Cardiac septum (tissue), 1 donor: ENCODE data around the gene NPHP4. TPM values are rescaled to one million over a fixed set of nuclear protein-coding genes. Genes with fewer than 3 reads are reported as not detected.
"Not testable (repeated sequence)": the region's sequence is repeated elsewhere in the genome, so short reads cannot be mapped to it uniquely, and the experiment has no call there.

ENCODE experiments used
- DNase-seq: peaks from one replicate; pipeline ENCODE4 v3.0.0-alpha.2; 2020; ENCODE audit warnings: low spot score
- intact Hi-C: fragments of 100-400 bp; cut with DNase I; formaldehyde crosslinking; loops from one replicate; pipeline ENCODE4 v1.14.0; 2022
- total RNA-seq: library from RNA; stranded (reverse); fragmentation: NEBNext Ultra II Directional; extraction: Animal tissue kit (Norgen Biotek cat#: 25700); gene quantifications from one replicate; pipeline ENCODE4 v1.2.1, GENCODE V29; 2021
- donor health status: DM: no; HTN: no; CAD: no.

The NPHP4 gene
- total RNA-seq, 1 donor from 2014 or later, result 6.6 TPM

DNA sequence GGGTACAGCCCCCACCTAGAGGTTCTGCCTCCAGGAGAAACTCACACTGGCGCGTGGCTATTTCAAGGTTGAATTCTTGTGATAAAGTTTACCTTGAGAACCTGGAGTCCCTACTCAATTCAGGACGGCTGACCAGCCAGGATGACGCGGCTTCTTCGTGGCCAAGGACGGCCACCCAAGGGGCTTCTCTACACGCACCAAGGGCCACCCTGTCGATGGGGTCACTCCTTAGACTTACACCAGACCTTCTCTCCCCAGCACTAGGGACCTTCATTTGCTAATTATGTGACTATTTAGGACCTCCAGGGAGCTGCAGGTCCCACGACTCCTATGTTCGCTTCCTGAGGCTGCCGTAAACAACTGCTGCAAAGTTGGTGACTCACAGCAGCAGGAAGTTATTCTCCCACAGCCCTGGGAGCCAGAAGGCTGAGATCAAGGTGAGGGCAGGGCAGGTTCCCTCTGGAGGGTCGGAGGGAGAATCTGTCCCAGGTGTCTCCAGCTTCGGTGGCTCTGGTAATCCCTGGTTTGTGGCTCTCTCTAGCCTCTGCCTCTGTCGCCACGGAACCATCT lies 135.9 kb downstream of the NPHP4 start:
- intact Hi-C loops, result no loop called here
- DNase-seq, result no peak

DNA sequence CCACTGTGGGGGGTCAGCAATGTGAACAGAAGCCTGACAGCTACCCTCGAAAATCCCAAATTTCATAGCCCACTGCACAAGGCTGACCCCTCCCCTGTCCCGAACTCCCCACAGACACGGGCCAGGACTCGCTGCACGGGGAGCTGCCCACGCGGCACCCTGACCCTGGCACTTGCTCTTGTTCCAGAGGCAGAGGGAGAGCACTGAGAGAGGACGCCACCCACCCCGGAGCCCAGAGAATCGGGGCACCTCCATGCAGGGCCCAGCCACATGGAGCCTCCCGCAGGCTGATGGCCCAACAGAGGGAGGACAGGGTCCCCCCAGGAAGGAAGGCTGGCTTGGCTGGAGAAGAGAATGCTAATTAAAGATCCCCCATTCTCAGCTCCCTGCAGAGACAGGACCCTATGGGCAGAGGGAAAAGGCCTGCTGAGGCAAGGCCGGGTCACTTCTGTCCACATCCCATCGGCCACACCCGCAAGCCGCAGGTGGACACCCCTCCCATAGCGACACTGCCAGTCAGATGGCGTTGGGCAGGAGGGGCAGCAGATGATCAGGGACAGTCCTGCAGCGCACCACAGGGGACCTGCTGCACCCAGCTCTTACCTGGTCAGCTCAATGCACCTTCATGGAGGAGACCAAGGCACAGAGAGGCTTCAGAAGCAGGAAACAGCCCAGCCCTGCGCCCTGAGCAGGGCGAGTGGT lies 136.9 kb downstream of the NPHP4 start:
- intact Hi-C loops, result no loop called here
- no peak for DNase-seq

DNA sequence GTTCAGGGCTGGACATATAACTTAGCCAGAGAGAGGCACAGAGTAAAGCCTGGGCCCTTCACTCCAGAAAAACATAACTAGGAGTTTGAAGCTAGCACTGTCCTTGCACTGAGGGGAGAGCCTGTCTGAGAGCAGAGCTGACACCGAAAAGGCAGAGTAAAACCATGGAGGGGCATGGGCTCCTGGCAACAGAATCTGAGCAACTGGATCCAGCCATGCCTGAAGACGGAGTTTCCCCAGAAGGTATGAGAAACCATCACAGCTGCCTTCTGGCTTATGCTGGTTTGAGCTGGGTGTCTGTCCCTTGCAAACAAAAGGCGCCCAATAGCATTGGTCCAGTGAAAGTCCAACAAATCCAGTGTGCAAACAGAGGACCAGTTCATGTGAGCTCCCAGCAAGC lies 137.5 kb downstream of the NPHP4 start:
- intact Hi-C loops, result no loop called here
- no peak for DNase-seq

DNA sequence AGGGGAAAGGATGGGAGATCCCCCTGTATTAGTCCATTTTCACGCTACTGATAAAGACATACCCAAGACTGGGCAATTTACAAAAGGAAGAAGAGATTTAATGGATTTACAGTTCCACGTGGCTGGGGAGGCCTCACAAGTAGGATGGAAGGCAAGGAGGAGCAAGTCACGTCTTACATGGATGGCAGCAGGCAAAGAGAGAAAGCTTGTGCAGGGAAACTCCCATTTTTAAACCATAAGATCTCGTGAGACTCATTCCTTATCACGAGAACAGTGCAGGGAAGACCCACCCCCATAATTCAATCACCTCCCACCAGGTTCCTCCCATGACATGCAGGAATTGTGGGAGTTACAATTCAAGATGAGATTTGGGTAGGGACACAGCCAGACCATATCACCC lies 138.4 kb downstream of the NPHP4 start:
- intact Hi-C loops, result not testable (repeated sequence)

DNA sequence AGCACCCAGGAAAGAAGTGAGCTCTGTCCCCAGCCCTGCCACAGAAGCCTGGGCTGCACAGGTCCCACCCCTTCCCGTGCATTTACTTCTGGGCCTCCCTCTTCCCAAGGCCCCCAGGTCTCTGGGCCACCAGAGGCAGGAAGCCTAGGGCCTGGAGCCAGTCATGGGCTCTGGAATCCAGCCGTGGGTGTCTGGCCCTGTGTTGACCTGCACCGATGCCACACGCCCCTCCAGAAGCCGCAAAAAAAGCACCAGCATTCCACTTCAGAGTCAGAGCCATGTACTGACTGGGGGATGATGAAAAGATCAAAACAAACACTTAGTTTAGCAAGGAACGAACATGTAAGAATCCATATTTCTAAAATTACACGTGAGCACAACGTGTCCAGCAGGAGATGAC lies 141.7 kb downstream of the NPHP4 start:
- intact Hi-C loops, result no loop called here
- DNase-seq, result no peak

More for the DNA sequence above, 138.4 kb downstream of the NPHP4 start:
- not testable (repeated sequence) for DNase-seq

DNA sequence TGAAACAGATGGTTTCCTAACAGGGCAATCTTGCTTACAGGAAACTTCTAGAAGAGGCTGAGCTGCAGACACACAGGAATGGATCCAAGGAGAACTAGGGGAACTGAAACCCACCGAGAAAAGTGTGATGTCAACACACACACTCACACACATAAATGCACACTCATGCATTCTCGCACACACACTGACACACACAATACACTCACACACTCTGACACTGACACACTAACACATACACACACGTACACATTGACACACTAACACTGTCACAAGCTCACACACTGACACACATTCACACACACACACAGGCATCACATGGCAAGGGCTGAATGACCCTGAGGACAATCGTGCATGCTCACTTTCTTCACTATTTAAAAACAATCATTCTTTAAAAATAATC lies 142.7 kb downstream of the NPHP4 start:
- intact Hi-C loops, result no loop called here
- no peak for DNase-seq

DNA sequence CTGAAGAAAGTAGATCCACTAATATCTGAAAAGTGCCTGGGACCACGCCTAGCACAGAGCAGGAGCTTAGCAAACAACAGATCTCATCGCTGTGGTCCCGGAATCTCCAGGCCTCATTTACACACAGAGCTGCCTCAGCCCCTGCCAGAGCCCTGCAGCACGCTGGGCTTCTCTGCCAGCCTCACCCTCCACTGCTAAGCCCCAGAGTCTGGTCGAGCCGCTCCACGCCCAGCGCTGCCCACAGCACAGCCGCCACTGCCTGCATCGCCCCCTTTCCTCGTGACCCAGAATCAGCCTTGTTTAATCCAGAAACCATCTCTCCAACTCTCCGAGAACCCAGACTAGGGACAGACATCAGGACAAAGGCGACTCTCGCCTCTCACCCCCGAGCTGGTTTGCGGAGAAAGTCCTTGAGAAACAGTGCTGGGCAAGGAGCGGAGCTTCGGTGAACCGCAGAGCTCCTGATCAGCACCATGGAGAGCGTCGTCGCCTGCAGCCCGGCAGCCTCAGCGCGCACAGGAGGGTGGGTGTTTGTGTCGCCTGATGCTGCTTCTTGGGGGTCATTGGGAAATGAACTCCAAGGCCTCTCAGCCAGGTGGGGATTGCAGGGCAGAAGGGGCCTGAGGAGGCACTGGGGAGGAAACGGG lies 145.1 kb downstream of the NPHP4 start:
- intact Hi-C loops, result no loop called here
- no peak for DNase-seq

DNA sequence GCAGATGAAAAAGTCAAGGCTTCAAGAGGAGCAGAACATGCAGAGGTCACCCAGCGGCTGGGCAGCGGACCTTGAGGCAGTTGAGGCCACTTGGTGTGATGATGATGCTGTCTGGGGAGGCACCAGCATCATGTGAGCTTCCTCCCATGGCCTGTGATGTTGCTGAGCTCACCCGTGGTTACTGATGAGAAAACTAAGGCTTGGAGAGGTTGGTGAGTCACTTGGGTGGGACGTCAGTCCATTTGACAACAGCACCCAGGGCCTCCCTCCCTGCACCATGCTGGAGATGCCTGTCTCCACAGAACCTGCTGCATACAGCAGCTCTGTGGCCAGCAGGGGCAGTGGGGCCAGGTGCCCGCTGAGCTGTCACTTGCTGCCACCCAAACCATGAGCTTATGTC lies 146.8 kb downstream of the NPHP4 start:
- intact Hi-C loops, result no loop called here
- DNase-seq, result no peak

DNA sequence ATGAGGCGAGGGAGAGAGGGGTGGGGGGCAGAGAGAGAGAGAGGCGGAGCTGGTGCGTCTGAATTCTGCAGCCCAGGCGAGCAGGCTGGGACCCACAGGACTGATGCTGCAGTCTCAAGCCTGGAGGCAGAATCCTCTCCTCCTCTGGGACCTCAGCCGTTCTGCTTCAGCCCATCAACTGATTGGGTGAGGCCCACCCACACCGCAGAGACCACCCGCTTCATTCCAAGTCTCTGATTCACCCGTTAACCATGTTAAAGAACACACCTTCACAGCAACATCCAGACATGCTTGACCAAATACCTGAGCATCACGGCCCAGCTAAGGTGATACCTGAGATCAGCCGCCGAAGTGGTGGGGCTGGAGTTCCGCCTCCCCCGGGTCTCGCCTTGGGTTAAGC lies 147.8 kb downstream of the NPHP4 start:
- intact Hi-C loops, result no loop called here
- DNase-seq, result no peak

DNA sequence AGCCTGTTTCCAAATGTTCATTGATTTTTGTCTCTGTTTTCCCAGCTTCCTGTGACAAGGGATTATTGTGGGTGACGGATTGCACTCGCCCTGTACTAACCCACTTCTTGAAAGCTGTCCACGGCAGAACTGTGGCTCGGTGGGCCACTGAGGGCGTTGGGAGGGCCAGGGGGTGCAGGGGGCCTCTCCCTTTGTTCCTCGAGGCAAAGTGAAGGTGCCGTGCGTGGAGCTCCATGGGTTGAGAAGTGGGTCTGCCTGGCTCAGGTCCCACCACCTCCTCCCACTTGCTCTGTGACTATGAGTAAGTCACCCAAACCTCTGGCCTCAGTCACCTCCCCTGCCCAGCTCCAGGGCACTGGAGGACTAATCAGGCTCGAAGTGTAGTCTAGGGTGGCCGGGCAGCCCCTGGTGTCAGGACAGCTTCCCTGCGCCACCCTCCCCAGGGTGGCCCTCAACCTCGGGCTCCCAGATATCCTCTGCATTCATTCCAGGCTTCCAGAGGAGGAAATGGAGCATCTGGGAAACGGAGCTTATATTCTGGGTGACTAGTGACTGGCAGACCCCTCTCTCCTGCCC lies 148.6 kb downstream of the NPHP4 start:
- intact Hi-C loops, result no loop called here
- DNase-seq, result no peak

DNA sequence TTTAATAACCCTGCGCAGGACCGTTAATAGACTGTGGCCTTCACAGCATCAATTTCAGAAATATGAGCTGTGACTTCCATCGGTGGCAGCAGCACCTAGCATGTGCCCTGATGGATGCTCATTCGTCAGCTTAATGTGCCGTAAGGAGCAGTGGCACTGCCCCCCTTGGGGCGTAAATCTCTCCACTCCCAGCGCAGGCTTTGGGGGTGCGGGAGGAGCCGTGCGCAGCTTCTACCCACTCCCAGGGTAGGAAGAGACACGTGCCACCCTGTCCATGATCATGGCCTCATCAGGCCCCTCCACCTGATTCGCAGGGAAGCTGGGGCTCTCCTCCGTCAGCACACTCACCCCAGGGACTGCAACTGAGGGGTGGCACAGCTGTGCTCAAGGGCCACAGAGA lies 149.5 kb downstream of the NPHP4 start:
- DNase-seq, result no peak
- intact Hi-C loops, result no loop called here

DNA sequence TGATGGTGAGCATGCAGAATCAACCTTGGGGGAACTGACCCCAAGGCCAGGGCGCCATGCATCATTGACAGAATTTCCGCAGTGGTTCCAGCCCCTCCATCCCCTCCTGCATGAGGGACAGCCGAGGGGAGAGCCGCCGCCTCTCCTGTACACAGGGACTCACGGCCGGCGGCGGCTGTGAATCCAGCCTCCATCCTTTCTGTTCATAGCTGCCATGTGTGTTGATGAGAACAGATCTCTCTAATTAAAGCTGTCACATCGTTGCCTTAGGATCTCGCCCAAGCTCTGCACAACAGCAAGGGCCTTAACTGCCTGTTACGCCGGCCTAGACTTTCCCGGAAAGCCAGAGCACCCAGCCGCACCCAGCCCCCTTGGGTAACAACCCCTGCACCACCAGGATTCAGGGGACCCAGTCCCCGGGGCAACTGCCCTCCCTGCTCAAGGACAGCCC lies 151.6 kb downstream of the NPHP4 start:
- intact Hi-C loops, result no loop called here
- no peak for DNase-seq

DNA sequence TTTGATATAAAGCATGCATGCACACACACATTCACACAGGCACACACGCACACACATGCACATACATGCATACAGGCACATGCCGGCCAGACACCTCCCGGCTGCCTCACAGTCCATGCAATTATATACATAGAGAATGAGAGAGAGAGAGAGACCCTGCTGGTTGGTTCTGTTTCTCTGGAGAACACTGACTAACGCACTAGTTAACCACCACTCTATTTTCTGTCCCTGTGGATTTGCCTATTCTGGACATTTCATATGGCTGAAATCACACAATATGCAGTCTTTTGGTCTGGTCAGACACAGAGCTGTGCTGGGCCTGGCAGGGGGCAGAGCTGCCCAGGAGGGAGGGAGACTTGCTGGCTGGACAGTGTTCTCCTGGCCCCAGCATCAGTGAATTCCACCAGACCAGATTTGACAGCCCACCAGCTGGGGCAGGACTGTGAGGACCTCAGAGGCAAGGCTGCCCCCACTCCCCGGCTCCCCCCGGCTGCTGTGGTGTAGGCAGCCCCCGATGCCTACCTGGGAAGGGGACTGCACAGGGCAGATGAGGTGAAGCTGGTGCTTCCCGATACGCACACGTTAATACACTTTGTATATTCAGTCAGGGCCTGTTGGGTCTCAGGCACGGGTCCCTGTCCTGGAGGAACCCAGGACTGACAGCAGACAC lies 152.2 kb downstream of the NPHP4 start:
- intact Hi-C loops, result no loop called here
- no peak for DNase-seq

DNA sequence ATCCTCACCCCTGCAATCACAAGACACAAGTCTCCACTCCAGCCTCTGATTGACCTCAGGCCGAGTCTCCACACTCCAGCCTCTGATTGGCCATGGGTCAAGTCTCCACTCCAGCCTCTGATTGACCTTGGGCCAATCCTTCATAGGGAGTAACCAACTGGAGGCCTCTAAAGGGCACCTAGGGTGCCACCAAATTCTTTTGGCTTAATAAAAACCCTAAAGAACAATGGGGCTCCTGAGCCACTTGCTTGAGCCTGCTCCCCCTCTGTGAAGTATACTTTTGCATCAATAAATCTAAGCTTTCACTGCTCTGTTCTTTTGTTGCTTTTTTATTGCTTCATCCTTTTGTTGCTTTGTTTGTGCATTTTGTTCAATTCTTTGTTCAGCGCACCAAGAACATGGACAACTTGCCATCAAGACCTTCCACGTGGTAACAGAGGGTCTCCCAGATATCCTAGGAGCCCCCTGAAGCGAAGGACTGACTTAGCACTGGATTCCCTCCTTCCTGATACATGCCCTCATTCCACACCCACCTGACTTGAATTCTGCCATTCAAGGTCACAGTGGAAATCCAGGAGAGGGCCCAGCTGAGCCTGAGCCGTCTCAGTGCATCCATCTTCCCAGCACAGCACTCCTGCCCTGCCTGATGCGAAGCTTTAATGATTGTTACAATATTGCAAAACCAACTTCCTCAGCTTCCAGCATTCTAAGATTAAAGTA lies 152.9 kb downstream of the NPHP4 start:
- intact Hi-C loops, result no loop called here
- no peak for DNase-seq

DNA sequence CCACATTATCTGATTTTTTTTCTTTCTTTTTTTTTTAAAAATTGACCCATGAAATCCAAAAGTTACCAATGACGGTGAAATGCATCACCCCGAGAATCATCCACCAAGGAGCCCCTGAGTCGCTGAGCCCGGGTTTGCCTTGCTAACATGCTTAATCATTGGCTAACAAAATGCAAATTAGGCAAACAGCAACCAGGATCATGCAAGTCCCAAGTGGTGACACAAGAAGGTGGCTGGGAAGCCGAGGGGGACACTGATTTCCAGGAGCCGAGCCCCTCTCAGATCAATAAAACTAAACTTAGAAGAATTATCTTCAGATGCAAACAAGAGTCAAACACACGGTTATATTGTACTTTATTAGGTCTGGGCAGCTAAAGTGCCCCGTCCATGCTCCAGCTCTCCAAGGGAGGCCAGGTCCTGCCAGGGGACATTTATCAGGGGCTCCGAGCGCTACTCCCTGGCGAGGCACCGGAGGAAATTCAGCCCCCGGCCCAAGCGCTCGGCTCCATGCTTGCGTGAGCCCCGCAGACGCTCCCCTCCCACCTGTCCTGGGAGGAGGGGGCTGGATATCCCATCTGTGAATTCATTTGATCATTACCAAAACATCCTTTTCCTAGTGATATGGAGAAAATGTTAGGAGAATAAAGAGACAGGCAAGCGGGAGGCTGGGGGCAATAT lies 154.1 kb downstream of the NPHP4 start:
- intact Hi-C loops, result no loop called here
- no peak for DNase-seq

DNA sequence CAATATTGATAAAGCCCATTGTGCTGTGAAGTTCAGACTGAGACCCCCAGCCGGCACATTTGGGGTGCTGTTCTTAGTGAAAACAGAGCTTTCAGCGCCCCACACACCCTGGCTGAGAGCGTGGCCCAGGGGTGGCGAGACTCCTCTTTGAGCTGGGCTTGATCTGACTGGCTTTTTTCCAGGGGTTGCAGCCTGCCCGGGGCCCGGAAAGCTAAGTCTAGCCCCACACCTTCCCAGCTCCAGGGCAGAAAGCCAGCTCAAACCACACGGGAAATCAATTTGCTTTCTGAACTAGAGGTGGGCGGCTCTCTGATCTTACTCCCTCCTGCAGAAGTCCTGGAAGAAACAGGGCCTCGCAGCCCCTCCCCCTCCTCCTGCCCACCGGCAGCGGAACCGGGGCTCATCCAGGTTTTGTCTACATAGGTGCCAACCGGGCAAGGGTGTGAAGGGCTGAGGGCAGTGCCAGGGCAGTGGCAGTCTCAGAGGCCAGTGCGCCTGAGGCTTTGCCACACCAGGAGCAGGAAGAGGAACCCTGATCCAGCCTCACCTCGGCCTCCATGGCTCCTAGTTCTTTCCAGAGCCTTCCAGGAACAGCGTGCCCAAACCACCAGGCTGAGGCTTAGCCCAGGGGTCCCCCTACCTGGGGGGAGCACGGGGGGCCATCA lies 155.3 kb downstream of the NPHP4 start:
- intact Hi-C loops, result no loop called here
- no peak for DNase-seq

DNA sequence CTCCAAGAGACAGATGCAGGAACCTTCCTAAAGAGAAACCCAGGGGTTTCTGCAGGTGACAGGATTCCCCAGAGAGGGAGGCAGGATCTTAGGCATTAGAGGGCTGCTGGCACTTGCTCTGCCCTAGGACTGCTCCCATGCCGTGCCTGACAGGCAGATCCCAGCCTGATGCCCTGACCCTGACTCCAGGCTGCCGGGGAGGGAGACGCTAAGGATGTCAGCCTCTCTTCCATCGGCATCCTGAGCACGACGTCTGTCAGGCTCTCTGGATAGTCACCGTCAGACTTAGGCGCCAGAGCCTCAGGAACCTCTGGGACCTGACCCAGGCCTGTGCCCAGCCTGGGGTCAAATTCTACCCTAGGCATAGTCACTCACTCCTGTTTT lies 157.1 kb downstream of the NPHP4 start:
- intact Hi-C loops, result no loop called here
- DNase-seq, result no peak

DNA sequence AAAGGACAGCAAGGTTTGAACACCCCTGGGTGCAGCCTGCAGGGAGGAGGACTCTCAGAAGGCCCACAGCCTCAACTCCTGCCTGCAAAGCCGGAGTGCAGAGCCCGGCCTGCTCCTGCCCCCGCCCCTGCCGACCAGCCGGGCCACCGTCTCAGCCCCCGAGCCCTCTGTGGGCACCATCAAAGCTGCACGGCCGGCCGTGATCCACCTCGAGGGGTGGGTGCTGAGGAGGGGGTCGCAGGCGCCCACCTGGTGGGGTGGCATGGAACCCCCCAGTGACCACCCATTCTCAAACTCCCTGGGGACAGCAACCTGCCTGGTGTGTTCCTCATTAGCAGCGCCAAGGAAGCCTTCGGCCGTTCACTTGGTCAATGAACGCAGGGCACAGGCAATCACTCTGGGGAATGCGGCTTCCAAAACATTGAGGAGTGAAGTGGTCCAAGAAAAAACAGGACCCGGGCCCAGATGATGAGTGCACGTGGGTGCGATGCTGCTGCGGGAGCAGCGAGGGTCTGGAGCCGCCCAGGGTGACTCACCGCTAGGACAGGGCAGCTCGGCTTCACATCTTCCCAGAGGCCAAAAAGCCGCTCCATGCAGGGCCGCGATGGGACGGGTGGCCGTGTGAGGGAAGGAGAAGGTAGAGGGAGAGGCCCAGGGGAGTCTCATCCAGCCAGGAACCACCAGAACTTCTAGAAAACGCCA lies 157.6 kb downstream of the NPHP4 start:
- intact Hi-C loops, result no loop called here
- DNase-seq, result no peak
